Endothelial cell of umbilical vein (primary cell): ENCODE measurements around the gene EXD2. TPM values are rescaled to one million over a fixed set of nuclear protein-coding genes. Genes with fewer than 3 reads are reported as not detected.
"Not testable (repeated sequence)": the region's sequence is repeated elsewhere in the genome, so short reads cannot be mapped to it uniquely, and the experiment has no call there.

Experiments used
- BruUV-seq: library from RNA; stranded (reverse); fragments of 400-500 nt; replicated peaks from 2 replicates; lab custom pipeline; 2021; lab: Mats Ljungman, UMichigan
- CTCF ChIA-PET: fragments of 300-600, 350-600 bp; sonication (Branson Sonifier 250); formaldehyde crosslinking; loops from one replicate; lab custom pipeline; 2021; ENCODE audit warnings: antibody characterized with exemption, inconsistent platforms; lab: Charles Lee
- POLR2A ChIA-PET: fragments of 300-600, 350-600 bp; sonication (Branson Sonifier 250); formaldehyde crosslinking; loops from one replicate; lab custom pipeline; 2021; ENCODE audit warnings: antibody characterized with exemption, inconsistent platforms; lab: Charles Lee
- DNase-seq: peaks from one replicate; pipeline ENCODE4 v3.0.0-alpha.2; 2011; ENCODE audit warnings: low read depth, low spot score
- FAIRE-seq: peaks from 2 replicates; lab custom pipeline; 2011; peaks lifted over from hg19 to GRCh38; lab: Jason Lieb, UNC
- H2AFZ ChIP-seq: 2 replicates; pipeline ENCODE4 v1.6.0; 2012; ENCODE audit warnings: low read depth, low read length, control low read depth, inconsistent platforms
- H3K27ac ChIP-seq: 2 replicates; pipeline ENCODE4 v1.5.1; 2011; ENCODE audit warnings: low read depth, mild to moderate bottlenecking, control low read depth, low read length, moderate library complexity; ENCODE audit not compliant: insufficient read depth
- H3K27me3 ChIP-seq, 2 experiments: 2 replicates each; pipeline versions ENCODE4 v1.6.0 to v1.6.1; 2011; ENCODE audit warnings: low read length in 2 of 2, mixed read lengths in 1 of 2; ENCODE audit not compliant: control insufficient read depth in 2 of 2, insufficient read depth in 2 of 2
- H3K36me3 ChIP-seq, 2 experiments: 2 replicates in 1 of 2; 3 replicates in 1 of 2; pipeline ENCODE4 v1.5.1; 2011; ENCODE audit warnings: low read length in 2 of 2, mild to moderate bottlenecking in 1 of 2, moderate library complexity in 1 of 2; ENCODE audit not compliant: control insufficient read depth in 2 of 2, insufficient read depth in 2 of 2; ENCODE audit errors: extremely low read depth in 1 of 2
- H3K4me1 ChIP-seq: 3 replicates; pipeline ENCODE4 v1.5.1; 2011; ENCODE audit warnings: mild to moderate bottlenecking, low read length; ENCODE audit not compliant: control insufficient read depth, insufficient read depth; ENCODE audit errors: extremely low read depth
- H3K4me2 ChIP-seq: 2 replicates; pipeline ENCODE4 v1.6.1; 2011; ENCODE audit warnings: low read length, control low read depth, mixed read lengths; ENCODE audit not compliant: insufficient read depth
- H3K4me3 ChIP-seq, 3 experiments: fragments of 200-600 bp in 1 of 3; sonication (generic), shearing (Covaris generic) in 1 of 3; replicated peaks in 1 of 3; 2 replicates each; pipeline ENCODE4 v1.5.1; 2011 to 2016; ENCODE audit warnings: control low read depth in 3 of 3, low read length in 3 of 3, mild to moderate bottlenecking in 2 of 3, inconsistent platforms in 1 of 3, low read depth in 1 of 3, moderate library complexity in 1 of 3; ENCODE audit not compliant: insufficient read depth in 1 of 3
- H3K79me2 ChIP-seq: 2 replicates; pipeline ENCODE4 v1.6.0; 2012; ENCODE audit warnings: low read length, inconsistent platforms; ENCODE audit not compliant: control insufficient read depth, insufficient read depth
- H3K9ac ChIP-seq: replicated peaks from 2 replicates; pipeline ENCODE3; 2011; ENCODE audit warnings: low read length, control low read depth; ENCODE audit not compliant: insufficient read depth; ENCODE audit errors: extremely low read depth
- H3K9me1 ChIP-seq: replicated peaks from 3 replicates; pipeline ENCODE4 v1.6.0; 2011; ENCODE audit warnings: mild to moderate bottlenecking, low read length; ENCODE audit not compliant: control insufficient read depth, insufficient read depth; ENCODE audit errors: extremely low read depth
- H3K9me3 ChIP-seq: replicated peaks from 2 replicates; pipeline ENCODE4 v1.5.1; 2012; ENCODE audit warnings: low read length, inconsistent platforms; ENCODE audit not compliant: control insufficient read depth, insufficient read depth
- H4K20me1 ChIP-seq: replicated peaks from 2 replicates; pipeline ENCODE3; 2011; ENCODE audit warnings: mild to moderate bottlenecking, low read length; ENCODE audit not compliant: control insufficient read depth, insufficient read depth; ENCODE audit errors: extremely low read depth
- CTCF ChIP-seq, 2 donors: IDR thresholded peaks; 1 replicate in 1 of 2; 2 replicates in 1 of 2; pipeline ENCODE4 v1.5.1; 2011; ENCODE audit warnings: low read length in 2 of 2, mild to moderate bottlenecking in 2 of 2, moderate library complexity in 2 of 2, control low read depth in 1 of 2, inconsistent platforms in 1 of 2, low read depth in 1 of 2; ENCODE audit not compliant: insufficient read depth in 1 of 2; ENCODE audit errors: extremely low read depth in 1 of 2
- EZH2 ChIP-seq: IDR thresholded peaks from 2 replicates; pipeline ENCODE4 v1.6.1; 2012; ENCODE audit warnings: borderline replicate concordance, low read depth, mild to moderate bottlenecking, moderate library complexity, low read length, inconsistent platforms; ENCODE audit not compliant: severe bottlenecking
- FOS ChIP-seq: IDR thresholded peaks from 2 replicates; pipeline ENCODE4 v1.6.1; 2011; ENCODE audit warnings: mild to moderate bottlenecking, low read length, moderate library complexity, borderline replicate concordance; ENCODE audit not compliant: insufficient read depth
- GATA2 ChIP-seq: IDR thresholded peaks from 2 replicates; pipeline ENCODE4 v1.7.0; 2011; ENCODE audit warnings: low read depth, mild to moderate bottlenecking, moderate library complexity, mixed read lengths, low read length; ENCODE audit not compliant: insufficient read length, insufficient read depth
- JUN ChIP-seq: IDR thresholded peaks from 2 replicates; pipeline ENCODE4 v1.6.1; 2011; ENCODE audit warnings: borderline replicate concordance, low read depth; ENCODE audit not compliant: insufficient read length, insufficient read depth
- MAX ChIP-seq: IDR thresholded peaks from 2 replicates; pipeline ENCODE4 v1.6.1; 2011; ENCODE audit not compliant: insufficient read depth, insufficient read length
- MYC ChIP-seq: IDR thresholded peaks from one replicate; pipeline ENCODE4 v1.6.1; 2011; ENCODE audit warnings: mild to moderate bottlenecking, low read depth, low read length
- POLR2A ChIP-seq: IDR thresholded peaks from 2 replicates; pipeline ENCODE4 v1.6.1; 2012; ENCODE audit warnings: low read depth, mild to moderate bottlenecking, control low read depth, low read length
- POLR2AphosphoS5 ChIP-seq: IDR thresholded peaks from 2 replicates; pipeline ENCODE4 v1.6.1; 2012; ENCODE audit warnings: low read depth, mild to moderate bottlenecking, control low read depth, low read length, moderate library complexity; ENCODE audit not compliant: insufficient read depth
- dilution Hi-C: fragments of 300-500 bp; cut with MboI; formaldehyde crosslinking; loops from one replicate; pipeline ENCODE4 v1.15.0; 2019; ENCODE audit warnings: low sequenced_read_pairs; ENCODE audit not compliant: extremely low pct_ligation_motif_present
- intact Hi-C: fragments of 100-400 bp; cut with micrococcal nuclease; formaldehyde crosslinking; loops from one replicate; pipeline ENCODE4 v1.10.0; 2022
- polyA plus RNA-seq, 4 experiments: library from polyadenylated mRNA; depleted of rRNA in 3 of 4; stranded (reverse) in 3 of 4; unstranded in 1 of 4; fragments of >200 nt; gene quantifications; 2 replicates each; pipeline versions ENCODE4 v1.2.1 to v1.2.3, GENCODE V29; 2011 to 2012; ENCODE audit warnings: missing spikeins in 1 of 4
- total RNA-seq: library from RNA; stranded (reverse); gene quantifications from 2 replicates; pipeline ENCODE4 v1.2.3, GENCODE V29; 2021

The EXD2 gene
- total and polyA plus RNA-seq, 2 donors (not counting 3 experiments of a cell fraction or from before 2014, with no cell fraction given): 11.6 to 22.6 TPM

- no peak overlapping the region for H3K9ac ChIP-seq
- CTCF ChIA-PET: interaction anchor here (1.3 kb wide), 2 partner anchors 15 to 85 kb away, joined by 3 to 4 read pairs; no protein-coding TSS in a partner anchor
- FAIRE-seq (no peak), DNase-seq (no peak)
- H3K79me2 ChIP-seq: no peaks in the 10 kb centered on the region
- no peaks in the 10 kb centered on the region for H4K20me1 ChIP-seq
- H3K27ac ChIP-seq: no peak overlapping the region
- H3K9me1 ChIP-seq: no peaks in the 10 kb centered on the region
- no peaks in the 10 kb centered on the region for H3K36me3 ChIP-seq
- H3K4me2 ChIP-seq: no peak overlapping the region
- H3K4me3 ChIP-seq: no peak overlapping the region
- POLR2A ChIA-PET: no interaction called here
- H2AFZ ChIP-seq: no peak overlapping the region
- no peaks in the 10 kb centered on the region for H3K27me3 ChIP-seq
- TF ChIP-seq GATA2: no peak
- no peak for TF ChIP-seq JUN
- no peak for TF ChIP-seq POLR2A
- TF ChIP-seq FOS: no peak
- no peak for TF ChIP-seq MYC
- no peak for TF ChIP-seq MAX
- TF ChIP-seq POLR2AphosphoS5: no peak
- TF ChIP-seq CTCF (IDR thresholded peaks at IDR 0.05; ENCODE audit: extremely low read depth in 1 of 2, insufficient read depth in 1 of 2, low read depth in 1 of 2, low read length in 2 of 2): no peak
- TF ChIP-seq EZH2: no peak
- no peaks in the 10 kb centered on the region for H3K4me1 ChIP-seq
- intact Hi-C loops (no loop called here), dilution Hi-C loops (no loop called here)
- no TSS peak for BruUV-seq
- no peaks in the 10 kb centered on the region for H3K9me3 ChIP-seq
These were observed 23.1 kb downstream of the EXD2 start for GRCh38 chr14:69214393-69214792.

- intact Hi-C loops, H3K9me3 ChIP-seq, H3K4me2 ChIP-seq, DNase-seq, CTCF ChIA-PET, dilution Hi-C loops, H2AFZ ChIP-seq, H3K4me3 ChIP-seq, POLR2A ChIA-PET, BruUV-seq, H3K27me3 ChIP-seq, H3K9ac ChIP-seq, H3K9me1 ChIP-seq, H3K4me1 ChIP-seq, FAIRE-seq, H3K27ac ChIP-seq, H3K36me3 ChIP-seq, H3K79me2 ChIP-seq, H4K20me1 ChIP-seq: not testable (repeated sequence)
These were observed 26.4 kb downstream of the EXD2 start for GRCh38 chr14:69217663-69218062.
